ENCODE measurements around the gene TEPSIN.

DNA sequence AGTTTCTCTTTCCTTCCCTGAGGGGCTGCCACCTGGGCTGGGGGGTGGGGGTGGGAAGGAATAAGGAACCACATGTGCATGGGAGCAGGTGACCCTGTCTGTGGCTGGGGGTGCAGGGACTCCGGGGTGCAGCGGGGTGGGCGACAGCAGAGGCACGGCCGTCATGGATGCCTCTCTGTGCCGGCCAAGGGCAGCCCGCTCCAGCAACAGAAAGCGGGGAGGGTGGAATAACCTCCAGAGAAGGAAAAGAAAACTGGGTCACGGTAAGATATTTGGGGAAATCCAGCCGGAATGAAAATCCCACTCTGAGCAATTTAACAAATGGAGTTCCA lies 4.4 kb upstream of the TEPSIN start:
- TF ChIP-seq, protein P1, sequence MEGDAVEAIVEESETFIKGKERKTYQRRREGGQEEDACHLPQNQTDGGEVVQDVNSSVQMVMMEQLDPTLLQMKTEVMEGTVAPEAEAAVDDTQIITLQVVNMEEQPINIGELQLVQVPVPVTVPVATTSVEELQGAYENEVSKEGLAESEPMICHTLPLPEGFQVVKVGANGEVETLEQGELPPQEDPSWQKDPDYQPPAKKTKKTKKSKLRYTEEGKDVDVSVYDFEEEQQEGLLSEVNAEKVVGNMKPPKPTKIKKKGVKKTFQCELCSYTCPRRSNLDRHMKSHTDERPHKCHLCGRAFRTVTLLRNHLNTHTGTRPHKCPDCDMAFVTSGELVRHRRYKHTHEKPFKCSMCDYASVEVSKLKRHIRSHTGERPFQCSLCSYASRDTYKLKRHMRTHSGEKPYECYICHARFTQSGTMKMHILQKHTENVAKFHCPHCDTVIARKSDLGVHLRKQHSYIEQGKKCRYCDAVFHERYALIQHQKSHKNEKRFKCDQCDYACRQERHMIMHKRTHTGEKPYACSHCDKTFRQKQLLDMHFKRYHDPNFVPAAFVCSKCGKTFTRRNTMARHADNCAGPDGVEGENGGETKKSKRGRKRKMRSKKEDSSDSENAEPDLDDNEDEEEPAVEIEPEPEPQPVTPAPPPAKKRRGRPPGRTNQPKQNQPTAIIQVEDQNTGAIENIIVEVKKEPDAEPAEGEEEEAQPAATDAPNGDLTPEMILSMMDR (IDR thresholded peaks at IDR 0.05), result no peak
- no peak for TF ChIP-seq POLR2A (IDR thresholded peaks at IDR 0.05)
